Karpas-422 (cell line): ENCODE measurements around the gene EFCAB8. TPM values are rescaled to one million over a fixed set of nuclear protein-coding genes. Genes with fewer than 3 reads are reported as not detected.

ENCODE experiments used
- DNase-seq: peaks from one replicate; pipeline ENCODE4 v3.0.0-alpha.2; 2015
- H2AFZ ChIP-seq: fragments of 200-600 bp; sonication (generic); 2 replicates; pipeline ENCODE4 v1.6.1; 2014; ENCODE audit warnings: antibody characterized with exemption, low read length, mixed read lengths
- H3K27ac ChIP-seq: fragments of 200-600 bp; sonication (generic); 2 replicates; pipeline ENCODE4 v1.5.1; 2014; ENCODE audit warnings: mild to moderate bottlenecking, low read length, moderate library complexity
- H3K27me3 ChIP-seq: fragments of 200-600 bp; sonication (generic); 2 replicates; pipeline ENCODE4 v1.6.1; 2014; ENCODE audit warnings: low read length, mixed read lengths
- H3K36me3 ChIP-seq: fragments of 200-600 bp; sonication (generic); 2 replicates; pipeline ENCODE4 v1.6.1; 2014; ENCODE audit warnings: low read length, mixed read lengths; ENCODE audit not compliant: insufficient read depth
- H3K4me1 ChIP-seq: fragments of 200-600 bp; sonication (generic); 2 replicates; pipeline ENCODE4 v1.6.1; 2014; ENCODE audit warnings: mild to moderate bottlenecking, low read length, mixed read lengths
- H3K4me2 ChIP-seq: fragments of 200-600 bp; sonication (generic); 2 replicates; pipeline ENCODE4 v1.6.1; 2014; ENCODE audit warnings: low read length, low read depth, mild to moderate bottlenecking; ENCODE audit not compliant: poor library complexity, severe bottlenecking
- H3K4me3 ChIP-seq: fragments of 200-600 bp; sonication (generic); 2 replicates; pipeline ENCODE4 v1.5.1; 2014; ENCODE audit warnings: mild to moderate bottlenecking, antibody characterized with exemption, low read length, mixed read lengths
- H3K79me2 ChIP-seq: fragments of 200-600 bp; sonication (generic); 2 replicates; pipeline ENCODE4 v1.6.1; 2014; ENCODE audit warnings: mild to moderate bottlenecking, low read length, mixed read lengths
- H3K9ac ChIP-seq: fragments of 200-600 bp; sonication (generic); 2 replicates; pipeline ENCODE4 v1.6.0; 2014; ENCODE audit warnings: low read length
- H3K9me2 ChIP-seq: fragments of 200-600 bp; sonication (generic), shearing (Covaris generic); replicated peaks from 2 replicates; pipeline ENCODE4 v1.6.0; 2014; ENCODE audit warnings: mild to moderate bottlenecking, low read length, moderate library complexity; ENCODE audit not compliant: insufficient read depth
- H3K9me3 ChIP-seq: fragments of 300-700, 200-600 bp; sonication (generic); 2 replicates; pipeline ENCODE4 v1.6.1; 2014; ENCODE audit warnings: low read length, mixed read lengths
- H4K20me1 ChIP-seq: fragments of 200-600 bp; sonication (generic); 2 replicates; pipeline ENCODE4 v1.6.1; 2014; ENCODE audit warnings: mild to moderate bottlenecking, antibody characterized with exemption, low read length, low read depth; ENCODE audit not compliant: insufficient read depth
- total RNA-seq: library from RNA; depleted of rRNA; stranded (reverse); fragments of >200 nt; shearing (Covaris generic); gene quantifications from 2 replicates; pipeline ENCODE4 v1.2.3, GENCODE V29; 2014; ENCODE audit warnings: low replicate concordance

EFCAB8 gene
- total RNA-seq, 1 experiment from 2014 or later, result 1.2 TPM

GRCh38 chr20:32963176-32963575 lies 104.5 kb downstream of the EFCAB8 start:
- Histone ChIP-seq H3K36me3 (no peaks in the 10 kb centered on the region), H3K27ac (no peak overlapping the region), H3K9me3 (no peaks in the 10 kb centered on the region), H3K4me2 (no peak overlapping the region), H3K27me3 (no peaks in the 10 kb centered on the region), H3K9ac (no peak overlapping the region), H3K4me3 (no peak overlapping the region), H3K79me2 (no peaks in the 10 kb centered on the region), H3K4me1 (no peaks in the 10 kb centered on the region), H3K9me2 (no peaks in the 10 kb centered on the region), H2AFZ (no peak overlapping the region), H4K20me1 (no peaks in the 10 kb centered on the region)
- no peak for DNase-seq

GRCh38 chr20:32964575-32964974 lies 105.9 kb downstream of the EFCAB8 start:
- H4K20me1 ChIP-seq, result no peaks in the 10 kb centered on the region
- H3K9me3 ChIP-seq, result no peaks in the 10 kb centered on the region
- no peaks in the 10 kb centered on the region for H3K79me2 ChIP-seq
- H3K9ac ChIP-seq, result no peak overlapping the region
- H3K4me1 ChIP-seq, result no peaks in the 10 kb centered on the region
- no peak overlapping the region for H3K27ac ChIP-seq
- no peaks in the 10 kb centered on the region for H3K36me3 ChIP-seq
- no peaks in the 10 kb centered on the region for H3K9me2 ChIP-seq
- no peaks in the 10 kb centered on the region for H3K27me3 ChIP-seq
- DNase-seq, result no peak
- H3K4me3 ChIP-seq, result no peak overlapping the region
- no peak overlapping the region for H2AFZ ChIP-seq
- H3K4me2 ChIP-seq, result no peak overlapping the region

DNA sequence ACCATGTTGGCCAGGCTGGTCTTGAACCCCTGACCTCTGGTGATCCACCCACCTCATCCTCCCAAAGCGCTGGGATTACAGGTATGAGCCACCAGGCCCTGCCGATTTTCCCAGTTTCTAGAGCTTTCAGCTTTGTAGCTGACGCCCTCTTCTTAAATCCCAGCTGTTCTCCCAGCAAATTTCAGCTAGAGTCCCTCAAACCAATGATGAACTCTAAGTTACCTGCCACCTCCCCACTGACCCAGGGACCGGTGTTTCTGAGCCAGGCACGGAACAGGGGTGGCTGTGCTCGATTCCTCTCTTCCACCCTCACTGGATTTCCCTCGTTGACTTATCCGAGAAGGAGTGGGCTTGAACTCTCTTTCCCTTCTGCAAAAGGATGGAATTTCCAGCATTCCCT lies 106.4 kb downstream of the EFCAB8 start:
- H3K9me2 ChIP-seq, result no peaks in the 10 kb centered on the region
- H3K9me3 ChIP-seq, result no peaks in the 10 kb centered on the region
- DNase-seq, result no peak
- H3K27me3 ChIP-seq, result no peaks in the 10 kb centered on the region
- no peaks in the 10 kb centered on the region for H3K4me1 ChIP-seq
- no peak overlapping the region for H3K27ac ChIP-seq
- no peaks in the 10 kb centered on the region for H3K36me3 ChIP-seq
- no peaks in the 10 kb centered on the region for H4K20me1 ChIP-seq
- no peak overlapping the region for H3K4me2 ChIP-seq
- H3K9ac ChIP-seq, result no peak overlapping the region
- H3K4me3 ChIP-seq, result no peak overlapping the region
- no peak overlapping the region for H2AFZ ChIP-seq
- H3K79me2 ChIP-seq, result no peaks in the 10 kb centered on the region

DNA sequence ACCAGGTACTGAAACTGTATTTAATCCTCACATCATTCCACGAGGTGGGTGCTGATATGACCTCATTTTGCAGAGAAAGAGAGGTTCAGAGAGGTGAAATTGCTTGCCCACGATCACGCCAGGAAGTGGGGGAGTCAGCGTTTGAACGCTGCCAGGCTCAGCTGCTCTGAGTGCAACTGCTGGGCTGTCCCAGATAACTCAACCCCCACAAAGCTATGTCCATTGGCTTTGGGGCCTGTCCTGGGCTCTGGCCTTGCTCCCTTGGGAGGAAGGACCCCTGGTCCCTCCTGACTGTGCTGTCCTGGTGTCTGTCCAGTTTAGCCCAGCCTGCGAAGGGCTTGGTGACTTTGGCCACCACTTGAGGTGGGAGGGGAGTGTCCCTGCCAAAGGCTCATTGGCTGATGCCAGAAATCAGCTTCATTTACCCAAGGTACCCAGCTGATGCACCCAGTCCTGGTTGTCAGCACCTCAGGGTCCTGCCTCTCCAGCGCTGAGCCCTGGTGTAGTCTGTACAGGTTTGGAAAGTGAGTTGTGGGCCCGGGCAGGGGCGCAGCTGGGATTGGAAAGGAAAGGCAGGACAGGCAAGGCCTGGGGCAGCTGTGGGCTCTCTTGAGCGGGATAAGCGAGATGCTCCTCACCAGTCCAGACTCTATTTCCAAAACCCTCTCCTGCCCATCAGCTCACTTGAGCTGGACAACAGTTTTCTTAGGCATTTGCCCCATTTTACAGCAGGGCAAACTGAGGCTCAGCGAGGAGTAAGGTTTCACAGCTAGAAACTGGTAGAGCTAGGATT lies 107.1 kb downstream of the EFCAB8 start:
- H3K27ac ChIP-seq, result no peak overlapping the region
- no peaks in the 10 kb centered on the region for H3K36me3 ChIP-seq
- no peaks in the 10 kb centered on the region for H3K4me1 ChIP-seq
- H3K4me2 ChIP-seq, result no peak overlapping the region
- no peak for DNase-seq
- no peak overlapping the region for H2AFZ ChIP-seq
- no peaks in the 10 kb centered on the region for H3K27me3 ChIP-seq
- no peaks in the 10 kb centered on the region for H3K9me3 ChIP-seq
- no peaks in the 10 kb centered on the region for H4K20me1 ChIP-seq
- H3K4me3 ChIP-seq, result no peak overlapping the region
- no peak overlapping the region for H3K9ac ChIP-seq
- no peaks in the 10 kb centered on the region for H3K9me2 ChIP-seq
- H3K79me2 ChIP-seq, result no peaks in the 10 kb centered on the region

- Histone ChIP-seq H3K9me3 (no peaks in the 10 kb centered on the region), H3K27me3 (no peaks in the 10 kb centered on the region), H3K79me2 (no peaks in the 10 kb centered on the region), H3K36me3 (no peaks in the 10 kb centered on the region), H2AFZ (no peak overlapping the region), H3K4me1 (no peaks in the 10 kb centered on the region), H3K9ac (no peak overlapping the region), H3K4me2 (no peak overlapping the region), H3K9me2 (no peaks in the 10 kb centered on the region), H3K27ac (no peak overlapping the region), H3K4me3 (no peak overlapping the region), H4K20me1 (no peaks in the 10 kb centered on the region)
- no peak for DNase-seq
Measured at GRCh38 chr20:32966382-32966781, 107.7 kb downstream of the EFCAB8 start.

- no peak overlapping the region for H3K4me2 ChIP-seq
- no peaks in the 10 kb centered on the region for H3K27me3 ChIP-seq
- H3K36me3 ChIP-seq, result no peaks in the 10 kb centered on the region
- H3K4me3 ChIP-seq, result no peak overlapping the region
- H3K9ac ChIP-seq, result no peak overlapping the region
- H4K20me1 ChIP-seq, result no peaks in the 10 kb centered on the region
- DNase-seq, result no peak
- H3K27ac ChIP-seq, result no peak overlapping the region
- no peak overlapping the region for H2AFZ ChIP-seq
- H3K79me2 ChIP-seq, result no peaks in the 10 kb centered on the region
- H3K9me3 ChIP-seq, result no peaks in the 10 kb centered on the region
- H3K4me1 ChIP-seq, result peaks cover 6% of the 10 kb centered on the region
- no peaks in the 10 kb centered on the region for H3K9me2 ChIP-seq
Measured at GRCh38 chr20:32966881-32967781, 108.4 kb downstream of the EFCAB8 start.

GRCh38 chr20:32967961-32968457 lies 109.3 kb downstream of the EFCAB8 start:
- Histone ChIP-seq H3K27me3 (no peaks in the 10 kb centered on the region), H2AFZ (no peak overlapping the region), H3K36me3 (no peaks in the 10 kb centered on the region), H3K4me2 (no peak overlapping the region), H3K9me2 (no peaks in the 10 kb centered on the region), H4K20me1 (no peaks in the 10 kb centered on the region), H3K79me2 (no peaks in the 10 kb centered on the region), H3K4me1 (peaks cover 9% of the 10 kb centered on the region), H3K27ac (no peak overlapping the region), H3K9me3 (no peaks in the 10 kb centered on the region), H3K9ac (no peak overlapping the region), H3K4me3 (no peak overlapping the region)
- no peak for DNase-seq
